Measurements from ENCODE around the gene TRIO. TPM values are rescaled to one million over a fixed set of nuclear protein-coding genes. Genes with fewer than 3 reads are reported as not detected.

The TRIO gene
- total and polyA plus RNA-seq, 10 of the 15 experiments (the other 5 are each of a cell fraction or from before 2014, with no cell fraction given): 5.1 to 96.4 (median 44.6) TPM

DNA sequence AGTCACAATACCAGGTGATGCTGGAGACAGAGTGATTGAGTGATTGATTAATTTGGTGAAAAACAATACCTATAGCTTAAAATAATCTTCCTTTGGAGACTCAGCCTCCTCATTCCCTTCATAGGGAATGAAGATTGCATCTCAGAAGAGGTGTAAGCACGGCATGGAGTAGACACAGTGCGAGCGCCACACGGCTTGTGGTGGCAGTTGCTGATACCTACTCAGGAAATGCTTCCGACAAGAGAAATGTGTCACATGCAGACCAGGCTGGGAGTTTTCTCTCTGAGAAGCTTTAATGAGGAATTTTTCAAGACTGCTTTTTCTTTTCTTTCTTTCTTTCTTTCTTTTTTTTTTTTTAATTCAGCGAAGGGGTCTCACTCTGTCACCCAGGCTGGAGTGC lies 226.6 kb downstream of the TRIO start (continued):
- TF ChIP-seq TAF1 (IDR thresholded peaks at IDR 0.05; ENCODE audit: borderline replicate concordance, low read depth, low read length): no peak

GRCh38 chr5:14370386-14370785 lies 227.2 kb downstream of the TRIO start:
- ATAC-seq: no peak
- Histone ChIP-seq H3K4me2 (ENCODE audit: control insufficient read depth, insufficient read depth) (no peak overlapping the region), H3K4me1 (ENCODE audit: control insufficient read depth, insufficient read depth, low read length) (no peaks in the 10 kb centered on the region), H3K9me3 (replicated peaks; ENCODE audit: control insufficient read depth, insufficient read depth, low read length) (no peaks in the 10 kb centered on the region), H3K27ac (ENCODE audit: control insufficient read depth, insufficient read depth) (no peak overlapping the region), H3K79me2 (ENCODE audit: control insufficient read depth, insufficient read depth, low read length) (no peaks in the 10 kb centered on the region), H3K27me3 (replicated peaks in 1 of 2; ENCODE audit: control insufficient read depth in 2 of 2, insufficient read depth in 2 of 2, low read length in 1 of 2) (no peaks in the 10 kb centered on the region), H3K9ac (ENCODE audit: control insufficient read depth, insufficient read depth, low read length) (no peak overlapping the region), H3K36me3 (ENCODE audit: control insufficient read depth in 2 of 2, insufficient read depth in 2 of 2, low read length in 1 of 2) (peaks cover 23 to 50% of the 10 kb centered on the region in 2 experiments), H4K20me1 (ENCODE audit: control insufficient read depth, insufficient read depth) (no peaks in the 10 kb centered on the region), H3K4me3 (no peak overlapping the region), H2AFZ (ENCODE audit: control insufficient read depth, low read depth, low read length) (no peak overlapping the region)
- ChIA-PET RAD21 (ENCODE audit: unreplicated experiment) (no interaction called here), SMC1A (ENCODE audit: uncharacterized antibody, unreplicated experiment) (interaction anchor here (1.4 kb wide), 1 partner anchor 11 kb away, joined by 3 read pairs; no protein-coding TSS in a partner anchor), CTCF (interaction anchor here (0.9 to 1.2 kb wide), 3 partner anchors 29 to 278 kb away, joined by 3 to 4 read pairs (median 3); no protein-coding TSS in a partner anchor), POLR2A (no interaction called here)
- WGBS (ENCODE audit: insufficient coverage, insufficient replicate concordance, low lambda C conversion rate, missing lambda C conversion rate): 98% methylated on average over 5 of the region's 5 CpGs
- FAIRE-seq: no peak
- no peak for TF ChIP-seq KLF5 (IDR thresholded peaks at IDR 0.05; ENCODE audit: partially characterized antibody)
- no peak for TF ChIP-seq CBX3 (IDR thresholded peaks at IDR 0.05; ENCODE audit: borderline replicate concordance, low read depth)
- TF ChIP-seq, protein P1, sequence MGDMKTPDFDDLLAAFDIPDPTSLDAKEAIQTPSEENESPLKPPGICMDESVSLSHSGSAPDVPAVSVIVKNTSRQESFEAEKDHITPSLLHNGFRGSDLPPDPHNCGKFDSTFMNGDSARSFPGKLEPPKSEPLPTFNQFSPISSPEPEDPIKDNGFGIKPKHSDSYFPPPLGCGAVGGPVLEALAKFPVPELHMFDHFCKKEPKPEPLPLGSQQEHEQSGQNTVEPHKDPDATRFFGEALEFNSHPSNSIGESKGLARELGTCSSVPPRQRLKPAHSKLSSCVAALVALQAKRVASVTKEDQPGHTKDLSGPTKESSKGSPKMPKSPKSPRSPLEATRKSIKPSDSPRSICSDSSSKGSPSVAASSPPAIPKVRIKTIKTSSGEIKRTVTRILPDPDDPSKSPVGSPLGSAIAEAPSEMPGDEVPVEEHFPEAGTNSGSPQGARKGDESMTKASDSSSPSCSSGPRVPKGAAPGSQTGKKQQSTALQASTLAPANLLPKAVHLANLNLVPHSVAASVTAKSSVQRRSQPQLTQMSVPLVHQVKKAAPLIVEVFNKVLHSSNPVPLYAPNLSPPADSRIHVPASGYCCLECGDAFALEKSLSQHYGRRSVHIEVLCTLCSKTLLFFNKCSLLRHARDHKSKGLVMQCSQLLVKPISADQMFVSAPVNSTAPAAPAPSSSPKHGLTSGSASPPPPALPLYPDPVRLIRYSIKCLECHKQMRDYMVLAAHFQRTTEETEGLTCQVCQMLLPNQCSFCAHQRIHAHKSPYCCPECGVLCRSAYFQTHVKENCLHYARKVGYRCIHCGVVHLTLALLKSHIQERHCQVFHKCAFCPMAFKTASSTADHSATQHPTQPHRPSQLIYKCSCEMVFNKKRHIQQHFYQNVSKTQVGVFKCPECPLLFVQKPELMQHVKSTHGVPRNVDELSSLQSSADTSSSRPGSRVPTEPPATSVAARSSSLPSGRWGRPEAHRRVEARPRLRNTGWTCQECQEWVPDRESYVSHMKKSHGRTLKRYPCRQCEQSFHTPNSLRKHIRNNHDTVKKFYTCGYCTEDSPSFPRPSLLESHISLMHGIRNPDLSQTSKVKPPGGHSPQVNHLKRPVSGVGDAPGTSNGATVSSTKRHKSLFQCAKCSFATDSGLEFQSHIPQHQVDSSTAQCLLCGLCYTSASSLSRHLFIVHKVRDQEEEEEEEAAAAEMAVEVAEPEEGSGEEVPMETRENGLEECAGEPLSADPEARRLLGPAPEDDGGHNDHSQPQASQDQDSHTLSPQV (IDR thresholded peaks at IDR 0.05): no peak
- TF ChIP-seq RCOR1 (conservative IDR thresholded peaks at IDR 0.05; ENCODE audit: low read depth, low read length): no peak
- no peak for TF ChIP-seq TCF12 (IDR thresholded peaks at IDR 0.05; ENCODE audit: low read depth, low read length)
- TF ChIP-seq KAT2A (conservative IDR thresholded peaks at IDR 0.05; ENCODE audit: control insufficient read depth, low read depth, low read length): no peak
- no peak for TF ChIP-seq ZBTB33 (IDR thresholded peaks at IDR 0.05)
- no peak for TF ChIP-seq NBN (IDR thresholded peaks at IDR 0.05)
- TF ChIP-seq IKZF2 (IDR thresholded peaks at IDR 0.05): no peak
- no peak for TF ChIP-seq NR2F1 (conservative IDR thresholded peaks at IDR 0.05)
- no peak for TF ChIP-seq STAT3 (IDR thresholded peaks at IDR 0.05; ENCODE audit: low read depth, low read length)
- TF ChIP-seq SPI1 (IDR thresholded peaks at IDR 0.05; ENCODE audit: borderline replicate concordance, insufficient read depth, low read depth, low read length): no peak
- TF ChIP-seq BCL11A (IDR thresholded peaks at IDR 0.05; ENCODE audit: low read depth, low read length): no peak
- no peak for TF ChIP-seq RB1 (IDR thresholded peaks at IDR 0.05; ENCODE audit: borderline replicate concordance)
- TF ChIP-seq RELA (IDR thresholded peaks at IDR 0.05; ENCODE audit: borderline replicate concordance, partially characterized antibody): no peak
- BruUV-seq (replicated peaks): no TSS peak
- in situ Hi-C loops (cut with MboI): loop anchor here (25.0 kb wide), 2 partner anchors 383 to 642 kb away; no protein-coding TSS in a partner anchor
- intact Hi-C loops (cut with micrococcal nuclease; ENCODE audit: unreplicated experiment): no loop called here
- no peak for DNase-seq (ENCODE audit: low read depth, low spot score)
